ENCODE results near the gene PARD6G. TPM values are rescaled to one million over a fixed set of nuclear protein-coding genes. Genes with fewer than 3 reads are reported as not detected.

PARD6G gene
- total and polyA plus RNA-seq, 2 of the 8 experiments (the other 6 are each of a cell fraction or from before 2014, with no cell fraction given), result 11.3 to 17.9 TPM

- TF ChIP-seq RNF2 (IDR thresholded peaks at IDR 0.05; ENCODE audit: borderline replicate concordance, low read depth, low read length, missing control alignments, poor library complexity, severe bottlenecking), result no peak
These were observed 77.7 kb downstream of the PARD6G start (continued) for GRCh38 chr18:80169607-80170006.

Measured in H1 (cell line).